ENCODE results near the gene MYO10. TPM values are rescaled to one million over a fixed set of nuclear protein-coding genes. Genes with fewer than 3 reads are reported as not detected.

Gene MYO10
- total RNA-seq, 4 donors from 2014 or later = 3.2 to 30.7 (median 22.9) TPM

DNA sequence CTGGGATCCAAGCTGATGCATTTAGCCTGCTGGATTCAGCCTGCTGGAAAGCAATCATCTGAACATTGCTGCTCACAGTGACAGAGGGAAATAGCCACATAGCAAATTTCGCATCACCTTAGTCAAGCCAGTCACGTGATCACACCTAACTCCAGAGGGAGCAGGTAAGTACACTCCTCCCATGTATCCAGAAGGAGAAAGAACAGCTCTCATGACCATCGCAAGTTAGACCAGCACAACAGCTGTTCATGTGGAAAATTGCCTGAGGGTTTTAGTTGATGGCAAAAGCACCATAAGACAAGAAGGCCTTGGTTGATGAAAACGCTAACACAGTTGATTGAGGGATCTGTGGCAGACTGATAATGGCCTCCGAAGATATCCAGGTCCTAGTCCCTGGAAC is 34.2 kb upstream of the MYO10 start:
- H3K4me3 ChIP-seq = no peak overlapping the region
- H3K9me3 ChIP-seq = no peaks in the 10 kb centered on the region
- no peak for TF ChIP-seq POLR2A (IDR thresholded peaks at IDR 0.05)
- TF ChIP-seq CTCF (IDR thresholded peaks at IDR 0.05) = no peak
- intact Hi-C loops (cut with DNase I; ENCODE audit: low total_unique reads) = no loop called here
- no peak for DNase-seq
- no peak overlapping the region for H3K27ac ChIP-seq
- no peaks in the 10 kb centered on the region for H3K27me3 ChIP-seq
- H3K4me1 ChIP-seq = no peaks in the 10 kb centered on the region
- H3K36me3 ChIP-seq = no peaks in the 10 kb centered on the region

GRCh38 chr5:16965581-16965980 is 29.5 kb upstream of the MYO10 start:
- Histone ChIP-seq H3K4me3 (no peak overlapping the region), H3K9me3 (no peaks in the 10 kb centered on the region), H3K36me3 (no peaks in the 10 kb centered on the region), H3K27ac (no peak overlapping the region), H3K27me3 (no peaks in the 10 kb centered on the region), H3K4me1 (no peaks in the 10 kb centered on the region)
- DNase-seq = no peak
- TF ChIP-seq CTCF (IDR thresholded peaks at IDR 0.05) (no peak), POLR2A (IDR thresholded peaks at IDR 0.05) (no peak)
- intact Hi-C loops (cut with DNase I; ENCODE audit: low total_unique reads) = no loop called here

GRCh38 chr5:16963821-16964220 is 27.7 kb upstream of the MYO10 start:
- Histone ChIP-seq H3K9me3 (no peaks in the 10 kb centered on the region), H3K36me3 (no peaks in the 10 kb centered on the region), H3K27me3 (no peaks in the 10 kb centered on the region), H3K27ac (no peak overlapping the region), H3K4me1 (no peaks in the 10 kb centered on the region), H3K4me3 (no peak overlapping the region)
- no peak for DNase-seq
- intact Hi-C loops (cut with DNase I; ENCODE audit: low total_unique reads) = no loop called here
- TF ChIP-seq CTCF (IDR thresholded peaks at IDR 0.05) (no peak), POLR2A (IDR thresholded peaks at IDR 0.05) (no peak)

GRCh38 chr5:16961131-16961530 is 25.0 kb upstream of the MYO10 start:
- no peak overlapping the region for H3K27ac ChIP-seq
- no peaks in the 10 kb centered on the region for H3K9me3 ChIP-seq
- no peaks in the 10 kb centered on the region for H3K27me3 ChIP-seq
- intact Hi-C loops (cut with DNase I; ENCODE audit: low total_unique reads) = no loop called here
- H3K36me3 ChIP-seq = no peaks in the 10 kb centered on the region
- no peak for TF ChIP-seq POLR2A (IDR thresholded peaks at IDR 0.05)
- no peak for TF ChIP-seq CTCF (IDR thresholded peaks at IDR 0.05)
- H3K4me1 ChIP-seq = no peaks in the 10 kb centered on the region
- no peak overlapping the region for H3K4me3 ChIP-seq
- DNase-seq = no peak

- no peak overlapping the region for H3K27ac ChIP-seq
- no peak overlapping the region for H3K4me3 ChIP-seq
- H3K4me1 ChIP-seq = no peaks in the 10 kb centered on the region
- no peaks in the 10 kb centered on the region for H3K27me3 ChIP-seq
- intact Hi-C loops (cut with DNase I; ENCODE audit: low total_unique reads) = no loop called here
- H3K36me3 ChIP-seq = no peaks in the 10 kb centered on the region
- H3K9me3 ChIP-seq = no peaks in the 10 kb centered on the region
- DNase-seq = no peak
- TF ChIP-seq CTCF (IDR thresholded peaks at IDR 0.05) (no peak), POLR2A (IDR thresholded peaks at IDR 0.05) (no peak)
These were observed 21.5 kb upstream of the MYO10 start for GRCh38 chr5:16957304-16958196.
